Measurements from ENCODE around the gene PAX4. TPM values are rescaled to one million over a fixed set of nuclear protein-coding genes. Genes with fewer than 3 reads are reported as not detected.

The PAX4 gene
- total RNA-seq, 1 experiment from 2014 or later = not detected

DNA sequence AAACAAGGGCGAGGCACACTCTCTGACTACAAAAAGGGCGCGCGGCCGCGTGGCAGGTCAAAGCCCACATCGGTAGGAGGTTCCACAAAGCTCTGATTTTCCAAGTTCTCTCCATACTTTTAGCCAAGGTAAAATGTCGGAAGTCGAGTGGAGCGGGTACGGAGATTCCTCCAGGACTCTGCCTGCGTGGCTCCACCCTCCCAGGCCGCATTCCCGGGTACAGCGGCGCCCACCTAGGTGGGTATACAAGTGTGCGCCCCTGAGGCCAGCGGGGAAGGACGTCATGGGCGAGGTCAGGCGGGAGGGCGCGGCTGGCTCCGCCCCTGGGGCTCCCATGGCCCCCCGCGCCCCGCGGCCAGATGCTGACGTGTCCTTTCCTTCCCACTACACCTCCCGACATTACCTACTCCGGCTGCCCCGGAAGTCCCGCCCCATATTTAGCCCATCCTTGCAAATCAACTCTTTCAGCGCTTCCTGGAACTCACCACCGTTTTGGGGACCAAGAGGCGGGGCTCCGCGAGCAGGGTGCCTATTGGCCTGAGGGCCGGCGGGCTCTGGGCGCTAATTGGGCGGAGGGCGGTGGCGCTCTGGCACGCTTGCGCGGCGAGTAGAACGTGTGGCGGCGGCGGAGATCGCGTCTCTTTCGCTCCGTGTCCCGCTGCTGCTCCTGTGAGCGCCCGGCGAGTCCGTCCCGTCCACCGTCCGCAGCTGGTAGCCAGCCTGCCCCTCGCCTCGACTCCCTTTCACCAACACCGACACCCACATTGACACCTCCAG is 33.8 kb upstream of the PAX4 start, which contains the start of gene SND1:
Gene SND1 (plus strand): TSS at position 639 of the 777 bp plus-strand sequence. CDS start 180 bp downstream, outside the sequence.
- no peak within 1 kb of the TSS for H2AK5ac ChIP-seq (ENCODE audit: insufficient read length, low read length)
- peak within 1 kb of the TSS; percentile 98 to 99 (median 99) for H3K27ac Mint-ChIP-seq
- peaks cover 1 to 15% (median 4%) of the 10 kb centered on the region in 3 experiments; a peak in 5 of 7 replicates for H3K36me3 Mint-ChIP-seq (ENCODE audit: insufficient read depth in 1 of 3, low read depth in 3 of 3)

More for the DNA sequence above, 33.8 kb upstream of the PAX4 start, which contains the start of gene SND1:
- H2BK15ac ChIP-seq (ENCODE audit: low read depth, low read length) = no peak within 1 kb of the TSS
- Mint-ChIP-seq H3K27me3 (ENCODE audit: low read depth) (no peaks in the 10 kb centered on the region), H3K4me1 (peaks cover 37 to 38% of the 10 kb centered on the region in 2 experiments), H3K4me3 (peak within 1 kb of the TSS; percentile 99 to 100), H3K9me3 (no peaks in the 10 kb centered on the region)
- H3K79me1 ChIP-seq (ENCODE audit: insufficient read depth, low read depth, low read length, poor library complexity, severe bottlenecking) = peaks cover 3% of the 10 kb centered on the region
- H4K91ac ChIP-seq (ENCODE audit: insufficient read length, low read depth, low read length) = no peak within 1 kb of the TSS
- TF ChIP-seq, protein P1, sequence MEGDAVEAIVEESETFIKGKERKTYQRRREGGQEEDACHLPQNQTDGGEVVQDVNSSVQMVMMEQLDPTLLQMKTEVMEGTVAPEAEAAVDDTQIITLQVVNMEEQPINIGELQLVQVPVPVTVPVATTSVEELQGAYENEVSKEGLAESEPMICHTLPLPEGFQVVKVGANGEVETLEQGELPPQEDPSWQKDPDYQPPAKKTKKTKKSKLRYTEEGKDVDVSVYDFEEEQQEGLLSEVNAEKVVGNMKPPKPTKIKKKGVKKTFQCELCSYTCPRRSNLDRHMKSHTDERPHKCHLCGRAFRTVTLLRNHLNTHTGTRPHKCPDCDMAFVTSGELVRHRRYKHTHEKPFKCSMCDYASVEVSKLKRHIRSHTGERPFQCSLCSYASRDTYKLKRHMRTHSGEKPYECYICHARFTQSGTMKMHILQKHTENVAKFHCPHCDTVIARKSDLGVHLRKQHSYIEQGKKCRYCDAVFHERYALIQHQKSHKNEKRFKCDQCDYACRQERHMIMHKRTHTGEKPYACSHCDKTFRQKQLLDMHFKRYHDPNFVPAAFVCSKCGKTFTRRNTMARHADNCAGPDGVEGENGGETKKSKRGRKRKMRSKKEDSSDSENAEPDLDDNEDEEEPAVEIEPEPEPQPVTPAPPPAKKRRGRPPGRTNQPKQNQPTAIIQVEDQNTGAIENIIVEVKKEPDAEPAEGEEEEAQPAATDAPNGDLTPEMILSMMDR (conservative IDR thresholded peaks at IDR 0.05) = no peak
- H3K4me1 ChIP-seq (ENCODE audit: insufficient read depth, low read length) = no peaks in the 10 kb centered on the region; the same call in 1 of the 2 replicates
- no peak within 1 kb of the TSS for H2BK120ac ChIP-seq (ENCODE audit: low read depth, low read length, poor library complexity, severe bottlenecking)
- H4K5ac ChIP-seq (ENCODE audit: insufficient read length, low read depth, low read length) = peak within 1 kb of the TSS; percentile 23
- H4K8ac ChIP-seq (replicated peaks; ENCODE audit: insufficient read length, low read depth, low read length) = peak within 1 kb of the TSS; percentile 6
- no peaks in the 10 kb centered on the region for H4K20me1 ChIP-seq (ENCODE audit: control insufficient read depth, insufficient read depth, insufficient read length)
- no peaks in the 10 kb centered on the region for H3K9me3 ChIP-seq (ENCODE audit: control insufficient read depth, low read depth, low read length)
- H3K9ac ChIP-seq (ENCODE audit: extremely low read depth, insufficient read length, low read length) = peak within 1 kb of the TSS; percentile 90
- no peak within 1 kb of the TSS for H2BK12ac ChIP-seq (ENCODE audit: insufficient read length, low read depth, low read length)
- no peak within 1 kb of the TSS for H3K56ac ChIP-seq (ENCODE audit: insufficient read length, low read depth, low read length)
- H3K14ac ChIP-seq (ENCODE audit: insufficient read depth, low read length) = peak within 1 kb of the TSS; percentile 90
- no peaks in the 10 kb centered on the region for H3K27me3 ChIP-seq (ENCODE audit: insufficient read depth, low read length)
- no peak within 1 kb of the TSS; the same call in 1 of the 2 replicates for H3K4ac ChIP-seq (ENCODE audit: low read depth, low read length)
- peak within 1 kb of the TSS; percentile 94 for H3K4me2 ChIP-seq (ENCODE audit: insufficient read depth, insufficient read length, low read length)
- no peak within 1 kb of the TSS for H2AFZ ChIP-seq (ENCODE audit: low read length)
- no peak within 1 kb of the TSS for H2BK20ac ChIP-seq (ENCODE audit: low read depth, low read length, poor library complexity, severe bottlenecking)
- H3K27ac ChIP-seq (ENCODE audit: insufficient read length, low read depth, low read length) = peak within 1 kb of the TSS; percentile 19
- no peak within 1 kb of the TSS for H3T11ph ChIP-seq (ENCODE audit: low read length)
- H3K18ac ChIP-seq (ENCODE audit: insufficient read length, low read depth, low read length) = peak within 1 kb of the TSS; percentile 75
- H3K23ac ChIP-seq (ENCODE audit: insufficient read length, low read depth, low read length) = no peak within 1 kb of the TSS
- H3K79me2 ChIP-seq (ENCODE audit: insufficient read depth, low read length) = peaks cover 40% of the 10 kb centered on the region; the same call in 1 of the 2 replicates
- peaks cover 5% of the 10 kb centered on the region for H3K23me2 ChIP-seq (ENCODE audit: insufficient read length, low read depth, low read length, poor library complexity, severe bottlenecking)
- DNase-seq = peak; percentile 100
- no CpG with 5 or more reads among the region's 67 CpGs for WGBS (ENCODE audit: extremely low coverage, insufficient read length, low lambda C conversion rate)
- no peak within 1 kb of the TSS for H2BK5ac ChIP-seq (ENCODE audit: insufficient read length, low read length)
